HG02943 (cell line): ENCODE results near the gene MAP3K21.

Experiments
- ATAC-seq: cut with Tn5 transposase; IDR thresholded peaks from one replicate; pipeline ENCODE4 v1.9.1; 2021; ENCODE audit warnings: mild to moderate bottlenecking, low read depth, moderate library complexity; ENCODE audit not compliant: unreplicated experiment

Gene MAP3K21

GRCh38 chr1:233327651-233328141, at the start of gene MAP3K21:
TSS of gene MAP3K21 (plus strand) at chr1:233327724. CDS start at chr1:233328029, 305 bp downstream.
- peak; percentile 50 for ATAC-seq

DNA sequence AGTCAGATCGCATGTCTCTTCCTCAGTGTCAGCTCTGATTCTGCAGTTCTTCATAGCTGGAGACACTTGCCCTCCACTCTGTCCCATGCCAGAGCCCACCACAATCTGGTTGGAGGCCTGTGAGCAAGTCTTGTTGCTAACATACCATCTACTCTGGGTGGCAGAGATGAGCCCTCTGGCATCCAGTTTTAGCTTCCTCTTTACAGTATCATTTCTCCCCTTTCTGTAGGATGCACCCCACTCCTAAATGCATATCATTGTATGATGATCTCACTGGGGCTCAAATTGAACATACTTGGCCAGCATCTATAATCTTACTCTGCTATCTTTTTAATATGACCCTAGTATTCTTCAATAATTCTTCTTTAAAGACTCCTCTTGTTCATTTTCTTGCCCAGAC, 48.9 kb upstream of the MAP3K21 start:
- no peak for ATAC-seq

DNA sequence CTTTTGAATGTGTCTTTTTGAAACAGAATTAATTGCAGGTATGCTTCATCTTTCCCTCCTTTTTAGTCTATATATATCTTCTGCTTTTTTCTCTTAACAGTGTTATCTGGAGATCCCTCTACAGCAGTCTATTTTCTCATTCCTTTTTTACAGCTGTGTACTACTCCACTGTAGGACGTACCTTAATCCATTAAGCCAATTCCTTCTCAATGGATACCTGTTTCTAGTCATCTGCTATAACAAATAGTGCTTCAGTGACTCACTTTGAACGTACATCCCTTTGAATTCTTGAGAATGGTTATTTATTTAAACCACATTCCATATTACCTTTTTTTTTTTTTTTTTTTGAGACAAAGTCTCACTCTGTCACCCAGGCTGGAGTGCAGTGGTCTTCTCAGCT, 47.6 kb upstream of the MAP3K21 start:
- ATAC-seq, result no peak

DNA sequence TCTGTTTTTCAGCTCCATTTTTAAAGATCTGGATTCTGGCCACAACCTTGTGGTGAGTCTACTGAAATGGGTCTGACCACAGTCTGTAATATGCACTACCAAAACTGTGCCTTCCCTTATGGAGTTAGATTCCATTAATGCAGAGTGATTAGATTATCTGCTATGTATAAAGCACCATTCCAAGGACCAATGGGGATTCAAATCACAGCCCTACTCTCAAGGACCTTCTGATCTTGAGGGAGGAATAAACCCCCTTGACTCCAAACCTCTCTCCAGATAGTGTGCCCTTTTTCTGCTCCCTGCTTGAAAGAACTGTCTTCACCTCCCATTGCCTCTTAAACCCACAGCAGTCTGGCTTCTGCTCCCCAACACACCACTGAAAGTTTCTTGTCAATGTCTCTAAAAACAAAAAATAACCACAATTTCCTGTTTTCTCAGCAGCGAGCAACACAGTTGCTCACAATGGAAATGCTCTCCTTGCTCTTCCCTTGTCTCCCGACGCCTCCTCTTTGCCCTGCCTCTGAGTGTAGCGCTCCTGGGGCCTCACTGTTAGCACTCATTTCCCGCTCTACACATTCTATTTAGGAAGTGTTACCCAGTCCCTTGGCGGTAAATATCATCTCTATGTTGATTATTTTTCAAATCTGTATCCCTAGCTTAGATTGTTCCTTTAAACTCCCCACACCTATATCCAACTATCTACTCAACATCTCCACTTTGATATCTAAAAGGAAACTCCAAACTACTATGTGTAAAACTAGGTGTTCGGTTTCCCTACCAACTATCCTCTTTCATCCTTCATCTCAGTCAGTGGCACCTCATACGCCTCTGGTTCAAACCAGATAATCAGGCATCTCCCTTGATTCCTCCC, 45.6 kb upstream of the MAP3K21 start:
- peak; percentile 83 for ATAC-seq

GRCh38 chr1:233282582-233282886, 45.0 kb upstream of the MAP3K21 start:
- no peak for ATAC-seq

GRCh38 chr1:233289676-233290075, 37.8 kb upstream of the MAP3K21 start:
- no peak for ATAC-seq

DNA sequence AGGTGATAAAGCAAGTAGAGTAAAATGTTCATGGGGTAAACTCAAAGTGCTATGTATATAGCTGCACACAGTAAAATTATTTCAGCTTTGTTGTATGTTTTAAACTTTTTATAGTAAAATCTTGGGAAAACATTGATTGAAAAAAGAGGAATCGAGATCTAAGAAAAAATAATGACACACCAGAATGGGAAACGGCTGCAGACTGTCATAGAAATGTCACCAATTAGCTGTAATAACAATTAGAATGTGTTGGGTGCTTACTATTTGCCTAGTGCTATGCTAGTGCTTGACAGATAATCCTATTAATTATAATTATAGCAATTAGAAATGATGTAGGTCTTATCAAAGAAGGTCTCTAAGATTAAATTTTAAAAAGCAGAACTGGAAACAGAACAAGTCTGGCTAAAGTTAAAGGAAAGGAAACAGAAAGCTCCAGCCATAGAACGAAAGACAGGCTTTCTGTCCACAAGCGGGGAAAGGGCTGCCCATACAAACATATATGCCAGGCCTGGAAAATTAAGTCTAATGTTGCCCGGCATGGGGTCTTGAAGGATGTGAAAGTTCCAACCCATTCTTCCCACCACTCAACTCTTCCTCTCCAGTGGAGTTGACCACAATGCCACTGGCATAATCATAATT, 37.0 kb upstream of the MAP3K21 start:
- no peak for ATAC-seq

- ATAC-seq, result no peak
Measured at GRCh38 chr1:233293556-233294446, 33.7 kb upstream of the MAP3K21 start.

GRCh38 chr1:233294913-233295236, 32.6 kb upstream of the MAP3K21 start:
- peak; percentile 31 for ATAC-seq

- peak; percentile 81 for ATAC-seq
Measured at GRCh38 chr1:233295237-233295974, 32.1 kb upstream of the MAP3K21 start, which contains the start of gene PCNX2. TSS of gene PCNX2 (minus strand) at chr1:233295725. CDS start at chr1:233295478, 247 bp downstream.

DNA sequence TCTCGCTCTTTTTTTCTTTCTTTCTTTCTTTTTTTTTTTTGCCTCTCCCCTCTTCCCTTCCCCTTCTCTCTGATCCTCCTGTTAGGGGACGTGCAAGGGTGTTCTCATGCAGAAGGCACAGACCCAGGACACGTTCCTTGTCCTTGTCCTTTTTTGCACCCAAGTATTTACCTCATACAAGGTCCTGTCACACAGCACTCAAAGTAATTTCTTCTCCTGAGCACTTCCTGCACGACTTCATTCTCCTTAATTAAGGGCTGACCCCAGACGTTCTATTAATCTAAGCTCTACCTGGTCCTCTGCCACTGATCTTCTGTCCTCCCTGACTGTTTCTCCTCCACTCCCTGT, 31.6 kb upstream of the MAP3K21 start:
- ATAC-seq, result no peak

DNA sequence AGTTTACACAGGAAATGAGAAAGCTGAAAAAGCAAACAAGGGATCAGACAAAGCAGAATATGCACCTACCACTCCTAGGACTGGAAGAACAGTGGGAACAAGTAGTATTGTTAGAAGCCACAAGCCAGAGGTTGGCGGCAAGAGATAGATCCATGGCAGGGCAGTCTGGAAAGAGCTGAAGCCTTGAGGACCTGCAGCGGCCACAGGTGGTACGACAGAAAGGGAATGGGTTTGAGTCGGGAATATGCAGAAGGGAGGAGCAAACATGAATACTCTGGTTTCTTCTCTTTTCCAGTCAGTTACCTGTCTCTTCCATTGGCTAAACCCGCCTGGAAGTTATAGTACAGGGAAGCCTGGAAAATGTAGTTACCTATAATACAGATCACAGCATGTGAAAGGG, 28.1 kb upstream of the MAP3K21 start:
- ATAC-seq, result no peak

DNA sequence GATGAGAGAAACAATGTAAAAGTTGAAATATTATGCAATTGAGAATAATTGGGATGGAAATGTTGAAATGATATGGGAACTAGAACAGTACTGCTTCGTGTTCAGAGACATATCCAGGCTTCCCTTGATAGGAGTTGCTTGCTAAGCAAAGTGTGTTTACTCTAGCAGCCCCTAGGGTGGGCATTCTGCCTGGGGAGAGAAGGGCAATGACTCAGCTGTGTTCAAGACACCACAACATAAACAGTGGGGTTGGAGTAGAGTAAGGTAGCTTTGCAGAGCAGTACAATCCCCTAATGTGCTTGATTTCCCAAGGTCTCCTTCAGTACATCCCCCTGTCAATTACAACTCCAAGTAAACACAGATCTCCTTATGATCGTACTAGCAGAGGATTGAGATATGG, 27.2 kb upstream of the MAP3K21 start:
- ATAC-seq, result no peak

GRCh38 chr1:233304489-233305102, 22.9 kb upstream of the MAP3K21 start:
- no peak for ATAC-seq

DNA sequence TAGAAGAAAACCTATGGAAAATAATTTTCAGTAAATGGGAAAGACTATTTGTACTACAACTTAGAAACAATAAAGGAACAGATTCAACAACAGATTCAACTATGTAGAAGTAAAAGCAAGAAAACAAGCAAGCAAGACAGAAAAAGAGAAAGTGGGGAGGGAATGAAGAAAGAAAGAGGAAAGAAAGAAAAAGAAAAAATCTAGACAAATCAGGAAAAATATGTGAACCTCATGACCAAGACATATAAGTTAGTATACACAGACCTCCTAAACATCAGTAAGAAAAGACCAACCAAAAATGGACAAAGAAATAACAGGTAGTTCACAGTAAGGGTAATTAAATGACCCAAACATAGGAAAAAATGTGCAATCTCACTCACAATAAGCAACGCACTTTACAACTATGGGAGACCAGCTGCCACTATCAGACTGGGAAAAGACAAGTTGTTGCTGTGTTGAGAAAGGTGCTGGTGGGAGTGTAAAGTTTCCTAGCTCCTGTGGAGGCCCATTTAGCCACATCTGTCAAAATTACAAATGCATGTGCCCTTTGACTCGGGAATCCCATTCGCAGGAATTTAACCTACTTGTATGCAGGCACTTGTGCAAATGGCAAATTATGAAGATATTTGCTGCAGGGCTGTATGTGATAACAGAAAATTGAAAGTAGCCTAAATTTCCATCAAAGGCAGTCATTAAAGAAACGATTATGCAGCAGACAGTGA, 13.9 kb upstream of the MAP3K21 start:
- no peak for ATAC-seq

DNA sequence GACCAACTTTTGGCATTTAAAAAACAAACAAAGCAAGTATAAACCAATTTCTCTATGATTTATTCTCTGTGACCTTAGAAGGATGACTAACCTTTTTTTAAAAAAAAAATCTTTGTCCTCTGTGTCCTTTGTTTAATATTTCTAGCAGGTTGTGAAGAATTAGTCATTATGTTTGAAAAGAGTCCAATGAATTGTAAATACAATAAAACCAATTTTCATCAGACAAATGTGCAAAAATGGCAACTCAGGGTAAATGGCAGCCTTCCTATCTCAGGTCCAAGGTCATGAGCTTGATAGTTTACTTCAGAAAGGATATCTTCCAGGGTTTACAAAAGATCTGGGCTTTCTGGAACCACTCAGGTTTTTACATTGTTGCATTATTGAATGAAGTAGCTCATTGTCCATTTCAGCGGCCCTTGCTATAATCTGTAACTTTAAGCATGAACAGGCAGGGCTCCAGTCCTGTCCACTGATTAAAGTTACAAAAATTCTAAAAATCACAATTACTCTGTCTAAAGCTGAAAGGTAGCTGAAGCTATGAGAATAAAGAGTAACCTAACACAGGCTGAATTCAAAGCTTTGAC, 11.7 kb upstream of the MAP3K21 start:
- no peak for ATAC-seq

- no peak for ATAC-seq
Measured at GRCh38 chr1:233316473-233316872, 11.1 kb upstream of the MAP3K21 start.

- no peak for ATAC-seq
Measured at GRCh38 chr1:233319272-233319671, 8.3 kb upstream of the MAP3K21 start.

GRCh38 chr1:233320023-233320422, 7.5 kb upstream of the MAP3K21 start:
- ATAC-seq, result no peak
